GM12878 (cell line): Measurements from ENCODE around the gene CD164L2. TPM values are rescaled to one million over a fixed set of nuclear protein-coding genes. Genes with fewer than 3 reads are reported as not detected.
A peak's percentile ranks its signal among the peaks of the same experiment; 100 is the strongest.

Experiments used
- ATAC-seq: fragments of 200-7000 bp; cut with Tn5 transposase; 3 replicates; pipeline ENCODE4 v1.9.1; 2020; ENCODE audit warnings: mild to moderate bottlenecking, moderate library complexity
- BruUV-seq: library from RNA; stranded (reverse); fragments of 400-500 nt; replicated peaks from 2 replicates; lab custom pipeline; 2021; lab: Mats Ljungman, UMichigan
- CTCF ChIA-PET: fragments of 300-600 bp; sonication (Branson Sonifier 250); formaldehyde crosslinking; extraction: SDS; loops from one replicate; lab custom pipeline; 2021; ENCODE audit warnings: inconsistent platforms; lab: Yijun Ruan, JAX
- POLR2A ChIA-PET: fragments of 350-600 bp; formaldehyde crosslinking; extraction: SDS; loops from one replicate; lab custom pipeline; 2021; ENCODE audit warnings: inconsistent platforms; lab: Charles Lee
- RAD21 ChIA-PET: fragments of 300-600 bp; sonication (Branson Sonifier 250); formaldehyde crosslinking; loops from one replicate; lab custom pipeline; 2023; ENCODE audit warnings: antibody characterized with exemption; ENCODE audit not compliant: unreplicated experiment; lab: Charles Lee
- SMC1A ChIA-PET: fragments of 300-600 bp; sonication (Branson Sonifier 250); formaldehyde crosslinking; loops from one replicate; lab custom pipeline; 2023; ENCODE audit not compliant: unreplicated experiment, uncharacterized antibody; lab: Charles Lee
- DNase-seq: peaks from one replicate; pipeline ENCODE4 v3.0.0-alpha.2; 2011; ENCODE audit warnings: low read depth, low spot score
- FAIRE-seq: peaks from 3 replicates; lab custom pipeline; 2011; peaks lifted over from hg19 to GRCh38; lab: Jason Lieb, UNC
- H2AFZ ChIP-seq: 2 replicates; pipeline ENCODE4 v1.6.0; 2011; ENCODE audit warnings: low read depth, low read length, control low read depth; ENCODE audit not compliant: control insufficient read depth
- H3K27ac ChIP-seq: 2 replicates; pipeline ENCODE4 v1.5.1; 2011; ENCODE audit warnings: control low read depth; ENCODE audit not compliant: control insufficient read depth, insufficient read depth
- H3K27me3 ChIP-seq, 2 experiments: replicated peaks in 1 of 2; 2 replicates each; pipeline versions ENCODE4 v1.6.0 to v1.6.1; 2011; ENCODE audit warnings: low read length in 1 of 2; ENCODE audit not compliant: control insufficient read depth in 2 of 2, insufficient read depth in 2 of 2
- H3K36me3 ChIP-seq, 2 experiments: 2 replicates each; pipeline ENCODE4 v1.5.1; 2011; ENCODE audit warnings: low read length in 1 of 2; ENCODE audit not compliant: control insufficient read depth in 2 of 2, insufficient read depth in 2 of 2
- H3K4me1 ChIP-seq: 2 replicates; pipeline ENCODE4 v1.6.1; 2011; ENCODE audit warnings: mild to moderate bottlenecking, low read length, moderate library complexity, mixed read lengths; ENCODE audit not compliant: control insufficient read depth, insufficient read depth
- H3K4me2 ChIP-seq: 2 replicates; pipeline ENCODE4 v1.6.0; 2011; ENCODE audit warnings: control low read depth; ENCODE audit not compliant: control insufficient read depth, insufficient read depth
- H3K4me3 ChIP-seq: fragments of 200-600 bp; sonication (generic); 2 replicates; pipeline ENCODE4 v1.5.1; 2016
- H3K79me2 ChIP-seq: 2 replicates; pipeline ENCODE4 v1.6.0; 2011; ENCODE audit warnings: low read length; ENCODE audit not compliant: control insufficient read depth, insufficient read depth
- H3K9ac ChIP-seq: 2 replicates; pipeline ENCODE4 v1.8.0; 2011; ENCODE audit warnings: low read length, control low read depth, mixed read lengths; ENCODE audit not compliant: control insufficient read depth, insufficient read depth
- H3K9me3 ChIP-seq: replicated peaks from 3 replicates; pipeline ENCODE4 v1.5.1; 2011; ENCODE audit warnings: mild to moderate bottlenecking, low read length; ENCODE audit not compliant: control insufficient read depth, insufficient read depth
- H4K20me1 ChIP-seq: 2 replicates; pipeline ENCODE4 v1.6.0; 2011; ENCODE audit not compliant: control insufficient read depth, insufficient read depth
- ATF7 ChIP-seq: fragments of 450-650 bp; IDR thresholded peaks from 2 replicates; pipeline ENCODE4 v1.6.1; 2016; ENCODE audit warnings: low read depth, mild to moderate bottlenecking
- CHD2 ChIP-seq: IDR thresholded peaks from 2 replicates; pipeline ENCODE4 v1.6.1; 2011; ENCODE audit warnings: low read depth, low read length, improper control_type of control experiment, borderline replicate concordance
- CREB1 ChIP-seq: IDR thresholded peaks from 2 replicates; pipeline ENCODE4 v1.6.1; 2012; ENCODE audit warnings: low read depth, mild to moderate bottlenecking, inconsistent platforms
- EED ChIP-seq: sonication (generic); IDR thresholded peaks from 2 replicates; pipeline ENCODE4 v1.6.1; 2016; ENCODE audit warnings: antibody characterized with exemption, low read depth
- MEF2A ChIP-seq: IDR thresholded peaks from 2 replicates; pipeline ENCODE4 v1.6.1; 2011; ENCODE audit warnings: low read depth, mild to moderate bottlenecking, low read length, moderate library complexity; ENCODE audit not compliant: insufficient read depth
- RUNX3 ChIP-seq: IDR thresholded peaks from 2 replicates; pipeline ENCODE4 v1.6.1; 2012; ENCODE audit warnings: low read length, inconsistent platforms
- WGBS: methylation state at CpG from one replicate; pipeline ENCODE4 v1.1.6; 2016; ENCODE audit warnings: low lambda C conversion rate; ENCODE audit not compliant: insufficient replicate concordance, insufficient coverage; ENCODE audit errors: missing lambda C conversion rate; 5-methylcytosine and 5-hydroxymethylcytosine counted together
- in situ Hi-C: fragments of 300-500 bp; cut with MboI; formaldehyde crosslinking; loops from 9 replicates; pipeline ENCODE4 v1.14.3; 2018; ENCODE audit warnings: mixed read lengths
- intact Hi-C: fragments of 100-400 bp; cut with micrococcal nuclease; formaldehyde crosslinking; loops from one replicate; pipeline ENCODE4 v1.14.2; 2022; ENCODE audit not compliant: unreplicated experiment
- polyA plus RNA-seq, 11 experiments: library from polyadenylated mRNA; depleted of rRNA in 4 of 11; unstranded in 6 of 11; stranded (reverse) in 5 of 11; fragments of >200 nt; fragmentation: Nextera tagmentation in 4 of 11; fragmentation: Illumina TruSeq in 1 of 11; extraction: Ambion mirVana in 4 of 11; extraction: Trizol in 1 of 11; gene quantifications; 1 replicate in 1 of 11; 2 replicates in 10 of 11; pipeline versions ENCODE4 v1.2.1 to v1.2.3, GENCODE V29; 2011 to 2016; ENCODE audit warnings: inconsistent platforms in 2 of 11, missing spikeins in 2 of 11, low read depth in 1 of 11
- total RNA-seq, 4 experiments: library from RNA; depleted of rRNA in 3 of 4; stranded (reverse); fragments of >200 nt in 3 of 4; fragmentation: Illumina TruSeq in 1 of 4; extraction: Trizol in 1 of 4; gene quantifications; 2 replicates each; pipeline versions ENCODE4 v1.2.1 to v1.2.3, GENCODE V29; 2013 to 2021
- TF ChIP-seq, protein P1 (sequence below): fragments of 450-650 bp; IDR thresholded peaks from 2 replicates; pipeline ENCODE4 v1.6.1; 2017; ENCODE audit warnings: mild to moderate bottlenecking, moderate library complexity
- TF ChIP-seq, protein P2 (sequence below): IDR thresholded peaks from 2 replicates; pipeline ENCODE4 v1.6.1; 2012; ENCODE audit warnings: improper control_type of control experiment, low read depth, low read length; ENCODE audit not compliant: insufficient replicate concordance
- TF ChIP-seq, protein P3 (sequence below): IDR thresholded peaks from 2 replicates; pipeline ENCODE4 v1.6.1; 2012; ENCODE audit warnings: mild to moderate bottlenecking, low read depth, low read length

Gene CD164L2
- total and polyA plus RNA-seq, 10 of the 15 experiments (the other 5 are each of a cell fraction or from before 2014, with no cell fraction given), result not detected

DNA sequence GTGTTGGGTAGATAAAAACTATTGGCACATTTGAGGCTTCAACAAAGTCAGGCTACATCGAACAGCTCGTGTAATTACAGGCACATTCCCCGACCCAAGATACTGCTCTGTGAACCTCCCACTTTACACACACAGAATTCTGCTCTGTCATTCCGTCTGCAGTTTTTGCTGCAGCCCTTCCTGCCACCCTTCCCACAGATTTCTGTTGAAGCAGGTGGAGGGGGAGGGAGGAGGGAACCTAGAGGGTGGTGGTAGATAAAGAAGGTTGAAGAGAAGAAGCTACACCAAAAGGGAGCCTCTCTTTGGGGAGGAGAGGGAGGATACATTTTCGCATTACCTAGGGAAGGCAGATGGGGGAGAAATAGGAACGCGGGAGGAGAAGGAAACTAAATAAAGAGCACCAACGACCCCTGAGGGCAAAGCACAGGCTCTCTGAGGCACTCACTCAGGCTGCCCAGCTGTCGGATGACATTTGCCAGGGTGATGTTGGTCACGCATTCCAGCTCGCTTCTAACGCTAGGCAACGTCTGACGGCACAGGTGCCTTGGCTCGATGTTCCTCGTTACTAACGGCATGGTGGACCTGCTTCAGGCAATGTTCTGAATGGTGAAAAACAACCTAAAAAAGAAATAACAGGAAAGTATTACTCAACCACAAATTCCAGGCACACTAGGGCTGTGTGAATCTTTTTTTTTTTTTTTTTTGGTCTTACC lies 45.3 kb upstream of the CD164L2 start:
- no peak for DNase-seq
- Histone ChIP-seq H3K36me3 (peaks cover 8 to 28% of the 10 kb centered on the region in 2 experiments), H2AFZ (no peak overlapping the region)
- TF ChIP-seq, protein P1, sequence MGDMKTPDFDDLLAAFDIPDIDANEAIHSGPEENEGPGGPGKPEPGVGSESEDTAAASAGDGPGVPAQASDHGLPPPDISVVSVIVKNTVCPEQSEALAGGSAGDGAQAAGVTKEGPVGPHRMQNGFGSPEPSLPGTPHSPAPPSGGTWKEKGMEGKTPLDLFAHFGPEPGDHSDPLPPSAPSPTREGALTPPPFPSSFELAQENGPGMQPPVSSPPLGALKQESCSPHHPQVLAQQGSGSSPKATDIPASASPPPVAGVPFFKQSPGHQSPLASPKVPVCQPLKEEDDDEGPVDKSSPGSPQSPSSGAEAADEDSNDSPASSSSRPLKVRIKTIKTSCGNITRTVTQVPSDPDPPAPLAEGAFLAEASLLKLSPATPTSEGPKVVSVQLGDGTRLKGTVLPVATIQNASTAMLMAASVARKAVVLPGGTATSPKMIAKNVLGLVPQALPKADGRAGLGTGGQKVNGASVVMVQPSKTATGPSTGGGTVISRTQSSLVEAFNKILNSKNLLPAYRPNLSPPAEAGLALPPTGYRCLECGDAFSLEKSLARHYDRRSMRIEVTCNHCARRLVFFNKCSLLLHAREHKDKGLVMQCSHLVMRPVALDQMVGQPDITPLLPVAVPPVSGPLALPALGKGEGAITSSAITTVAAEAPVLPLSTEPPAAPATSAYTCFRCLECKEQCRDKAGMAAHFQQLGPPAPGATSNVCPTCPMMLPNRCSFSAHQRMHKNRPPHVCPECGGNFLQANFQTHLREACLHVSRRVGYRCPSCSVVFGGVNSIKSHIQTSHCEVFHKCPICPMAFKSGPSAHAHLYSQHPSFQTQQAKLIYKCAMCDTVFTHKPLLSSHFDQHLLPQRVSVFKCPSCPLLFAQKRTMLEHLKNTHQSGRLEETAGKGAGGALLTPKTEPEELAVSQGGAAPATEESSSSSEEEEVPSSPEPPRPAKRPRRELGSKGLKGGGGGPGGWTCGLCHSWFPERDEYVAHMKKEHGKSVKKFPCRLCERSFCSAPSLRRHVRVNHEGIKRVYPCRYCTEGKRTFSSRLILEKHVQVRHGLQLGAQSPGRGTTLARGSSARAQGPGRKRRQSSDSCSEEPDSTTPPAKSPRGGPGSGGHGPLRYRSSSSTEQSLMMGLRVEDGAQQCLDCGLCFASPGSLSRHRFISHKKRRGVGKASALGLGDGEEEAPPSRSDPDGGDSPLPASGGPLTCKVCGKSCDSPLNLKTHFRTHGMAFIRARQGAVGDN, result no peak
- TF ChIP-seq EED, result no peak
- TF ChIP-seq CREB1, result no peak
- no peak for TF ChIP-seq MEF2A
- no peak for TF ChIP-seq RUNX3
- TF ChIP-seq, protein P2, sequence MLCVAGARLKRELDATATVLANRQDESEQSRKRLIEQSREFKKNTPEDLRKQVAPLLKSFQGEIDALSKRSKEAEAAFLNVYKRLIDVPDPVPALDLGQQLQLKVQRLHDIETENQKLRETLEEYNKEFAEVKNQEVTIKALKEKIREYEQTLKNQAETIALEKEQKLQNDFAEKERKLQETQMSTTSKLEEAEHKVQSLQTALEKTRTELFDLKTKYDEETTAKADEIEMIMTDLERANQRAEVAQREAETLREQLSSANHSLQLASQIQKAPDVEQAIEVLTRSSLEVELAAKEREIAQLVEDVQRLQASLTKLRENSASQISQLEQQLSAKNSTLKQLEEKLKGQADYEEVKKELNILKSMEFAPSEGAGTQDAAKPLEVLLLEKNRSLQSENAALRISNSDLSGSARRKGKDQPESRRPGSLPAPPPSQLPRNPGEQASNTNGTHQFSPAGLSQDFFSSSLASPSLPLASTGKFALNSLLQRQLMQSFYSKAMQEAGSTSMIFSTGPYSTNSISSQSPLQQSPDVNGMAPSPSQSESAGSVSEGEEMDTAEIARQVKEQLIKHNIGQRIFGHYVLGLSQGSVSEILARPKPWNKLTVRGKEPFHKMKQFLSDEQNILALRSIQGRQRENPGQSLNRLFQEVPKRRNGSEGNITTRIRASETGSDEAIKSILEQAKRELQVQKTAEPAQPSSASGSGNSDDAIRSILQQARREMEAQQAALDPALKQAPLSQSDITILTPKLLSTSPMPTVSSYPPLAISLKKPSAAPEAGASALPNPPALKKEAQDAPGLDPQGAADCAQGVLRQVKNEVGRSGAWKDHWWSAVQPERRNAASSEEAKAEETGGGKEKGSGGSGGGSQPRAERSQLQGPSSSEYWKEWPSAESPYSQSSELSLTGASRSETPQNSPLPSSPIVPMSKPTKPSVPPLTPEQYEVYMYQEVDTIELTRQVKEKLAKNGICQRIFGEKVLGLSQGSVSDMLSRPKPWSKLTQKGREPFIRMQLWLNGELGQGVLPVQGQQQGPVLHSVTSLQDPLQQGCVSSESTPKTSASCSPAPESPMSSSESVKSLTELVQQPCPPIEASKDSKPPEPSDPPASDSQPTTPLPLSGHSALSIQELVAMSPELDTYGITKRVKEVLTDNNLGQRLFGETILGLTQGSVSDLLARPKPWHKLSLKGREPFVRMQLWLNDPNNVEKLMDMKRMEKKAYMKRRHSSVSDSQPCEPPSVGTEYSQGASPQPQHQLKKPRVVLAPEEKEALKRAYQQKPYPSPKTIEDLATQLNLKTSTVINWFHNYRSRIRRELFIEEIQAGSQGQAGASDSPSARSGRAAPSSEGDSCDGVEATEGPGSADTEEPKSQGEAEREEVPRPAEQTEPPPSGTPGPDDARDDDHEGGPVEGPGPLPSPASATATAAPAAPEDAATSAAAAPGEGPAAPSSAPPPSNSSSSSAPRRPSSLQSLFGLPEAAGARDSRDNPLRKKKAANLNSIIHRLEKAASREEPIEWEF, result no peak
- TF ChIP-seq, protein P3, sequence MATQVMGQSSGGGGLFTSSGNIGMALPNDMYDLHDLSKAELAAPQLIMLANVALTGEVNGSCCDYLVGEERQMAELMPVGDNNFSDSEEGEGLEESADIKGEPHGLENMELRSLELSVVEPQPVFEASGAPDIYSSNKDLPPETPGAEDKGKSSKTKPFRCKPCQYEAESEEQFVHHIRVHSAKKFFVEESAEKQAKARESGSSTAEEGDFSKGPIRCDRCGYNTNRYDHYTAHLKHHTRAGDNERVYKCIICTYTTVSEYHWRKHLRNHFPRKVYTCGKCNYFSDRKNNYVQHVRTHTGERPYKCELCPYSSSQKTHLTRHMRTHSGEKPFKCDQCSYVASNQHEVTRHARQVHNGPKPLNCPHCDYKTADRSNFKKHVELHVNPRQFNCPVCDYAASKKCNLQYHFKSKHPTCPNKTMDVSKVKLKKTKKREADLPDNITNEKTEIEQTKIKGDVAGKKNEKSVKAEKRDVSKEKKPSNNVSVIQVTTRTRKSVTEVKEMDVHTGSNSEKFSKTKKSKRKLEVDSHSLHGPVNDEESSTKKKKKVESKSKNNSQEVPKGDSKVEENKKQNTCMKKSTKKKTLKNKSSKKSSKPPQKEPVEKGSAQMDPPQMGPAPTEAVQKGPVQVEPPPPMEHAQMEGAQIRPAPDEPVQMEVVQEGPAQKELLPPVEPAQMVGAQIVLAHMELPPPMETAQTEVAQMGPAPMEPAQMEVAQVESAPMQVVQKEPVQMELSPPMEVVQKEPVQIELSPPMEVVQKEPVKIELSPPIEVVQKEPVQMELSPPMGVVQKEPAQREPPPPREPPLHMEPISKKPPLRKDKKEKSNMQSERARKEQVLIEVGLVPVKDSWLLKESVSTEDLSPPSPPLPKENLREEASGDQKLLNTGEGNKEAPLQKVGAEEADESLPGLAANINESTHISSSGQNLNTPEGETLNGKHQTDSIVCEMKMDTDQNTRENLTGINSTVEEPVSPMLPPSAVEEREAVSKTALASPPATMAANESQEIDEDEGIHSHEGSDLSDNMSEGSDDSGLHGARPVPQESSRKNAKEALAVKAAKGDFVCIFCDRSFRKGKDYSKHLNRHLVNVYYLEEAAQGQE, result no peak
- TF ChIP-seq ATF7, result no peak
- TF ChIP-seq CHD2, result no peak

More for the DNA sequence above, 45.3 kb upstream of the CD164L2 start:
- no TSS peak for BruUV-seq
- ChIA-PET RAD21 (interaction anchor here (1.0 to 6.3 kb wide), 5 partner anchors 8 to 128 kb away, joined by 3 to 47 read pairs (median 7); no protein-coding TSS in a partner anchor), POLR2A (interaction anchor here (0.9 to 5.4 kb wide), 14 partner anchors 7 to 63 kb away, joined by 3 to 43 read pairs (median 4); partner anchors contain the start of gene WASF2), CTCF (interaction anchor here (0.6 to 18.9 kb wide), 12 partner anchors 10 to 179 kb away, joined by 3 to 240 read pairs (median 3); no protein-coding TSS in a partner anchor), SMC1A (interaction anchor here (0.8 to 22.2 kb wide), 10 partner anchors 9 to 79 kb away, joined by 3 to 470 read pairs (median 6); no protein-coding TSS in a partner anchor)
- Histone ChIP-seq H3K4me1 (peaks cover 53% of the 10 kb centered on the region), H3K4me2 (peak overlapping the region; percentile 56), H3K9me3 (no peaks in the 10 kb centered on the region), H3K9ac (peak overlapping the region; percentile 42; the same call in 1 of the 2 replicates), H3K4me3 (peak overlapping the region; percentile 37; the same call in 1 of the 2 replicates), H4K20me1 (no peaks in the 10 kb centered on the region), H3K27me3 (no peaks in the 10 kb centered on the region), H3K27ac (peak overlapping the region; percentile 63), H3K79me2 (peaks cover 72% of the 10 kb centered on the region)
- ATAC-seq, result no peak
- no peak for FAIRE-seq
- WGBS, result 83% methylated on average over 15 of the region's 17 CpGs
- intact Hi-C loops, result no loop called here
- in situ Hi-C loops, result no loop called here
